ENCODE measurements around the gene ATP6AP1.

DNA sequence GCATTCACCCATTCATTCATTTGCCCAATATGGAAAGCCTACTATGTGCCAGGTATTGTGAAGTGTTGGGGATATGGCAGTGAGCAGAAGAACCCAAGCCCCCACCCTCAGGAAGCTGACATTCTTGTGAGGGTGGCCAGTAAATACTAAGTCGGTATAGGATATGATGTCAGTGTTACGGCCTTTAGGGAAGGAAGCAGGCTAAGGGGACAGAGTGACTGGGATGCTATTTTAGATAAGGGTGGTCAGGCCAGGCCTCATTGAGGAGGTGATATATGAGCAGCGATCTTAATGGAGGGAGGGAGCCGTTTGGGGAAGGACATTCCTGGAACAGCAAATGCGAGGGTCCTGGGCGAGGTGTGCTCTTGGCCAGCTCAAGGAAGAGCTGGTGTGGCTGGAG is 2.0 kb downstream of the ATP6AP1 start:
- TF ChIP-seq, protein P1, sequence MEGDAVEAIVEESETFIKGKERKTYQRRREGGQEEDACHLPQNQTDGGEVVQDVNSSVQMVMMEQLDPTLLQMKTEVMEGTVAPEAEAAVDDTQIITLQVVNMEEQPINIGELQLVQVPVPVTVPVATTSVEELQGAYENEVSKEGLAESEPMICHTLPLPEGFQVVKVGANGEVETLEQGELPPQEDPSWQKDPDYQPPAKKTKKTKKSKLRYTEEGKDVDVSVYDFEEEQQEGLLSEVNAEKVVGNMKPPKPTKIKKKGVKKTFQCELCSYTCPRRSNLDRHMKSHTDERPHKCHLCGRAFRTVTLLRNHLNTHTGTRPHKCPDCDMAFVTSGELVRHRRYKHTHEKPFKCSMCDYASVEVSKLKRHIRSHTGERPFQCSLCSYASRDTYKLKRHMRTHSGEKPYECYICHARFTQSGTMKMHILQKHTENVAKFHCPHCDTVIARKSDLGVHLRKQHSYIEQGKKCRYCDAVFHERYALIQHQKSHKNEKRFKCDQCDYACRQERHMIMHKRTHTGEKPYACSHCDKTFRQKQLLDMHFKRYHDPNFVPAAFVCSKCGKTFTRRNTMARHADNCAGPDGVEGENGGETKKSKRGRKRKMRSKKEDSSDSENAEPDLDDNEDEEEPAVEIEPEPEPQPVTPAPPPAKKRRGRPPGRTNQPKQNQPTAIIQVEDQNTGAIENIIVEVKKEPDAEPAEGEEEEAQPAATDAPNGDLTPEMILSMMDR (IDR thresholded peaks at IDR 0.05; ENCODE audit: insufficient read depth, low read depth, low read length), result no peak
- no peak for TF ChIP-seq EZH2 (IDR thresholded peaks at IDR 0.05; ENCODE audit: insufficient read depth, low read length)
